HG03342 (cell line): ENCODE results near the gene AGRN.

Source experiments
- ATAC-seq: cut with Tn5 transposase; IDR thresholded peaks from one replicate; pipeline ENCODE4 v1.9.1; 2021; ENCODE audit warnings: mild to moderate bottlenecking, moderate library complexity; ENCODE audit not compliant: unreplicated experiment

AGRN gene

DNA sequence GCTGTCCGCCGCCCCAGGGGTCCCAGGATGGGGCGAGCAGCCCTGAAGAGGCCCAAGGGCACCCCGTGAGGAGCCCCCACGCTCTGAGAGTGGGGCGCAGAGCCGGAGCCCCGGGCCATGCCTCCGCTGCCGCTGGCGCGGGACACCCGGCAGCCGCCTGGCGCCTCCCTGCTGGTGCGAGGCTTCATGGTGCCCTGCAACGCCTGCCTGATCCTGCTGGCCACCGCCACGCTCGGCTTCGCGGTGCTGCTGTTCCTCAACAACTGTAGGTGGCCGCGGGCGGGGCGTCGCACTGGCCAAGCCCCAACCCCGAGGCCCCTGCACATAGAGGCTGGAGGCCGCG is 14.5 kb downstream of the AGRN start:
- ATAC-seq, result no peak

- ATAC-seq, result no peak
Observed at GRCh38 chr1:1035291-1035943, 15.5 kb downstream of the AGRN start.

DNA sequence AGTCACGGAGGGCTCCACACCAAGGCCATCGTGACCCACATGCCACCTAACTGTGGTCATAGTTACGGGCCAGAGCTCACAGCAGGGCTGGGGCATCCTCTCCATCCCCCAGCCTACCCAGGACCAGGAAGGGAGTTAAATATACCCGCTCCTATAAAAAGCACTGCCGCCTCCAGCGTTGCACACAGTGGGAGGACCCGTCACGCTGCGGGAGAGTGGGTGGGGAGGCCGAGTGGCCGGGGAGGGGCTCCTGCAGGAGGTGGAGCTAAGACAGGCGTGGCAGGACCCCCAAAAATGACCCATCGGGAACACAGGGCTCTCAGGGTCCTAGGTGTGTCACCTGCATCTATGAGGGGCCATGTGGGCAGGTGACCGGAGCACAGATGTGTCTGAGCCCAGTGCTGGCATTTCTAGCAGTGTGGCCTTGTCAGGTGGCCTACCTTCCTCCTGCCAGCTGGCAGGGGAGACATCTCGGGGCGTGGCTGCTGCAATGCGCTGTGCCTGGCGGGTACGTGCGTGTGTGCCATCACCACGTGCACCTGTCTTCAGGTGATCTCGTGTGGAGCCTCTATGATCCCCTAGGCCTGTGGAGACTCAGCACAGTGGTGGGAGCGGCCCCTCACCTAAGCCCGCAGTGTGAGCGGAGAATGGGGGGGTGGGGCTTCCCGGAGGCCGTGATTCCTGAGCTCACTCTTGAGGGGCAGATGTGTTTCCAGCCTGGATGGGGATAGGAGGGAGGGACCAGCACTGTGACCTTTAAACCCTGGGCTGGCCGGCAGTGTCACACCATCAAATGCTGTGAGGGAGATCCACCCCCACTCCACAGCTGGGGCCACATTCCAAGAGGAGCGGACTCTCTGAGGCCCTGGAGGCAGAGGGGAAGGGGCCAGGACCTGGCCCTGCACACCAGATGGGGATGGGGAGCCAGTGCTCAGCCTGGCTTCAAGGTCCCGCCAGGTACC is 17.7 kb downstream of the AGRN start:
- ATAC-seq, result no peak

- ATAC-seq, result peak; percentile 46
Observed at GRCh38 chr1:1038694-1039093, 18.8 kb downstream of the AGRN start.

DNA sequence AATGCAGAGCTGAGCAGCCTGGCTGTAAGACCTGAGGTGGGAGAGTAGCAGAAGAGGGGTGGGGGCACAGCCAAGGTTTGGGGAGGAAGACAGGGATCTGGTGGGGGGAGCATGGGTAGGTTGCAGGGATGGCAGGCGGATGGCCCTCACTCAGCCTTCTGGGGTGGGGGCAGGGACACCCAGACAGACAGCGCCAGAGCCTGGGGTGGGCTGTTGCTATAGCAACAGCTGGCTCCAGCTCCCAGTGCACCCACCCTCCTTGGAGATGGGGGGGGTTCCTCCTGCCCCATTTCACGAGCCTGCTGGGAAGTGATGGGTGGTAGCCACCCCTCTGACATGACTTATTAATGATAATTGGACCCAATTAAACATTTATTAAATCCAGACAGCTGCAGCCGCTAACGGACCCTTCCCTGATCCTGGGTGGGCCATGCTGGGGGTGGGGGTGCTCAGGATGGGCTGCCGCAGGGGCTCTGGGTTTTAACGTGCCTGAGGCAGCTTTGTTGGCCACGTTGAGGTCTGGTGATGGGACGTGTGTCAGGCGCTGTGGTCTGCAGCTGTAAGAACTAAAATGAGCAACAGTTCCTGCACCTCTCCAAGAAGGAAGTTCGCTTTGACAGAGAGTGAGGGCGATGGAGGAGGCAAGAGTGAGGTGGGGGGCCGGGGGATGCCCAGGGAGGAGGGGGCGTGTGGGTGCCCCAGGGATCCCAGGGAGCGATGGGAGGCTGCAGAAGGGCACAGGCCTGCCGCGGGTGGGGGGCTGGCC is 19.4 kb downstream of the AGRN start:
- ATAC-seq, result no peak

DNA sequence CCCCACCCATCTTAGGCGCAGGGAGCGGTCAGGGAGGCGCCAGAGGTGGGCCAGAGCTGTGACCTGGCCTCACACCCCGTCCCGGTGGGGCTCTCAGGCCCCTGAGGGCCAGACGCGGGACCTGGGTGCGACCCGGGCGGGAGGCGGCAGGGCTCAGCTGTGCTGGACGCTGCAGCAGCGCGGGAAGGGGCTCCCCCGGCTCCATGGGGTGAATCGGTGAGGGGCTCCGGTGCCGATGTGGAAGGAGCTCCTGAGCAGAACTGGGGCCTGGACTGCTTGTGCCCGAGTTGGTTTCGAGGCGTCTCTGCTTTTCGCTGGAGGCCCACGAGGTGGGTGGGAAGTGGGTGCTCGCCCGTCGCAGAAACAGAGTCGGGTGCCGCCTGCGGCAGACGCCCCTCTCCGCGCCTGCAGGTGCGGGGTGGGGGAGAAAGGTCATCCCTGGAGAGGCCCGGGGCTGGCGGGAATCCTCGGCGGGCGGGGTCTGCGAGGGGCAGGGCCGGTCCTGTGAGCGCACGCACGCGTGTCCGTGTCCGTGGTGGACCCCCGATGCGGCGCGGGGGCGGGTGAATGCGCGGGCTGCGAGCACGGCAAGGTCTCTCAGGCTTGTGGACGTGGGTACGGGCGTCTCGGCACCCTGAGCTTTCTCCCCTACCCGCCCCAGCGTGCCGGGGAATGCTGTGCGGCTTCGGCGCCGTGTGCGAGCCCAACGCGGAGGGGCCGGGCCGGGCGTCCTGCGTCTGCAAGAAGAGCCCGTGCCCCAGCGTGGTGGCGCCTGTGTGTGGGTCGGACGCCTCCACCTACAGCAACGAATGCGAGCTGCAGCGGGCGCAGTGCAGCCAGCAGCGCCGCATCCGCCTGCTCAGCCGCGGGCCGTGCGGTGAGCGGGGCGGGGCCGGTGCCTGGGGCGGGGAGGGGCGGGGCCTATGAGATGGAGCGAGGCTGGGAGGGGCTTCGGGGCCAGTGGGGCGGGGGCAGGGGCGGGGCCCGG is 20.4 kb downstream of the AGRN start:
- peak; percentile 38 for ATAC-seq

- ATAC-seq, result peak; percentile 12
Observed at GRCh38 chr1:1041092-1041523, 21.2 kb downstream of the AGRN start.

GRCh38 chr1:1041873-1042272 is 22.0 kb downstream of the AGRN start:
- ATAC-seq, result no peak

DNA sequence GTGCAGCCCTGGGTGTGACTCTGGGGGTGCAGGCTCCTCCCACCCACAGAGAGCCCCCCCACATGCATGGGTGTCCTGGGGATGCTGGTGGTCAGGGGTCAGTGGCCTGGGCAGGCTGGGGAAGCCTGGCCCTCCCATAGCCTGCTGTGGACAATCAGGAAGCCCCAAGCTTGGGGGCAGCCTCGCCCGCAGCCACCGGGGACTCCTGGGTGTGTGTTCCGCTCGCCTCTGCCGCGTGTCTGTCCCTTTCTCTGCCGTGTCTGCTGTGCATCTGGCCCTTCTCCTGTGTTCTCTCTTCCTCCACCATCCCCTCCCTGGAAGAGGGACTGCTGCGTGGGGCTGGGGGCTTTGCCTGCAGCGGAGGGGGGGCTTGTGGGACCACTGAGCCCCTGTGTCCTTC is 22.9 kb downstream of the AGRN start:
- no peak for ATAC-seq

GRCh38 chr1:1043411-1043810 is 23.5 kb downstream of the AGRN start:
- ATAC-seq, result no peak

DNA sequence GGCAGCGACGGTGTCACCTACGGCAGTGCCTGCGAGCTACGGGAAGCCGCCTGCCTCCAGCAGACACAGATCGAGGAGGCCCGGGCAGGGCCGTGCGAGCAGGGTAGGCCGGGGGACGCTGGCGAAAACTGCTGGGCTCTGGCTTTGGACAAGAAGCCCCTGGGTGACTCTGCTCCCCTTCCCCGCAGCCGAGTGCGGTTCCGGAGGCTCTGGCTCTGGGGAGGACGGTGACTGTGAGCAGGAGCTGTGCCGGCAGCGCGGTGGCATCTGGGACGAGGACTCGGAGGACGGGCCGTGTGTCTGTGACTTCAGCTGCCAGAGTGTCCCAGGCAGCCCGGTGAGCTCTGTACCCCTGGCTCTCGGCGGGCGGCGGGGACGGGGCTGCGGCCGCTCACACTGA is 24.0 kb downstream of the AGRN start:
- ATAC-seq, result no peak

DNA sequence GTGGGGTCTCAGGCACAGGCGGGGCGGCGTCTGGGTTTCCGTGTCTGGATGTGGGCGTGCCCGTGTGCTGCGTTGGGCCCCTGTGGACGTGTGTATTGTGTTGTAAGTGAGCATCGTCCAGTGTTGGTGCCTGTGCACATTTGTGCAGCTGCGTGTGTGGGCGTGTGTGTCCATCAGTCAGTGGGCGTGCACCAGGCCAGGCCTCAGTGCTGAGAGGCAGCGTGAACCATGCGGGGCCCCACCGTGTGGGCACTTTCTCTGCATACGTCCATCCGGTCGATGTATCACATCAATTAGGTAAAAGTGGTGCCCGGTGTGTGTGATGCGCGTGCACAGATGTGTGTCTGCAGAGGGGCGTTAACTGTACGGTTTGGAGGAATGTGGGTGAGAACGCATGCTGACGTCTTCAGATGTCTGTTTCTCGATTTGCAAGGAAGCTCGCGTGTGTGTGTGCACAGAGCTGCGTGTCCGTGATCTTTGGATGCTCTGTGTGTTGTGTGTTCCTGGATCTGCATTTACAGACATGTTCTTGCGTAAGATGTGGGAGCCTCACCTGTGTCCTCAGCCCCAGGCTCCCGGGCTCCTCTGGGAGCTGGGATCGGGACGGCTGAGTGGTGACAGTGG is 24.6 kb downstream of the AGRN start:
- no peak for ATAC-seq

DNA sequence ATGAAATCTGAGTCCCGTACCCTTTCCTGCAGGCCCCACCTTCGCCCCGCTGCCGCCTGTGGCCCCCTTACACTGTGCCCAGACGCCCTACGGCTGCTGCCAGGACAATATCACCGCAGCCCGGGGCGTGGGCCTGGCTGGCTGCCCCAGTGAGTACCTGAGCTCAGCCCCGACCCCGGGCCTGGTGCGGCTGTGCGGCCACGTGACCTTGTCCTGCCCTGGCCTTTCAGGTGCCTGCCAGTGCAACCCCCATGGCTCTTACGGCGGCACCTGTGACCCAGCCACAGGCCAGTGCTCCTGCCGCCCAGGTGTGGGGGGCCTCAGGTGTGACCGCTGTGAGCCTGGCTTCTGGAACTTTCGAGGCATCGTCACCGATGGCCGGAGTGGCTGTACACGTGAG is 25.2 kb downstream of the AGRN start:
- no peak for ATAC-seq

DNA sequence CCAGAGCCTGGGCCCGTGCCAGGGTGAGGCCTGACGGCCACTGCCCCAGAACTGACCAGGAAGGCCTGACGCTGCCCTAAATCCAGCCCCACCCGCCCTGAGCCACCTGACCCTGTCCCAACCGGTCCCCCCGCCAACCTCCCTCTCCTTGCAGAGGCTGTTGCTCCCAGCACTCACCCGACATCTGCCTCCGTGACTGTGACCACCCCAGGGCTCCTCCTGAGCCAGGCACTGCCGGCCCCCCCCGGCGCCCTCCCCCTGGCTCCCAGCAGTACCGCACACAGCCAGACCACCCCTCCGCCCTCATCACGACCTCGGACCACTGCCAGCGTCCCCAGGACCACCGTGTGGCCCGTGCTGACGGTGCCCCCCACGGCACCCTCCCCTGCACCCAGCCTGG is 26.3 kb downstream of the AGRN start:
- ATAC-seq, result no peak

DNA sequence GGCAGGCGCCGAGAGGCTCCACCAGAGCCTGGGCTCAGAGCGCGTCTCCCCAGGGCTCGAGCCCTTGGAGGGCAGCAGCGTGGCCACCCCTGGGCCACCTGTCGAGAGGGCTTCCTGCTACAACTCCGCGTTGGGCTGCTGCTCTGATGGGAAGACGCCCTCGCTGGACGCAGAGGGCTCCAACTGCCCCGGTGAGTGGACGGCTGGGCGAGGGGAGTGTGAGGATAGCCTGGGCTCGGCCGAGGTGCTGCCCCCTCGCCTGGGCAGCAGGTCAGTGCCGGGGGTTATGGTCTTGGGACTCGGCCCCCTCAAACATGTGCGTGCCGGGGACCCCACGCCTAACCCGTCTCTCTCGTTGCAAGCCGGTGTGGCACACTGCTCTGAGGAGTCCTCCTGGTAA is 26.8 kb downstream of the AGRN start:
- ATAC-seq, result no peak

GRCh38 chr1:1047407-1047806 is 27.5 kb downstream of the AGRN start:
- no peak for ATAC-seq

- ATAC-seq, result no peak
Observed at GRCh38 chr1:1047963-1048362, 28.0 kb downstream of the AGRN start.

DNA sequence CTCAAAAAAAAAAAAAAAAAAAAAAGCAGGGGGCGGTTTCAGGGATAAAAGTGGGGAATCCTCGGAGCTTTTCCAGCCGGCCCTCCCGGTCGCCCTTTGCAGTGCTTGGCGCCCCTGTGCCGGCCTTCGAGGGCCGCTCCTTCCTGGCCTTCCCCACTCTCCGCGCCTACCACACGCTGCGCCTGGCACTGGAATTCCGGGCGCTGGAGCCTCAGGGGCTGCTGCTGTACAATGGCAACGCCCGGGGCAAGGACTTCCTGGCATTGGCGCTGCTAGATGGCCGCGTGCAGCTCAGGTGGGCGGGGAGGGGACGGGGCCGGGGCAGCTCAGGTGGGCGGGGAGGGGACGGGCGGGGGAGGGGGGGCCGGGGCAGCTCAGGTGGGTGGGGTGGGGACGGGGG is 28.8 kb downstream of the AGRN start:
- no peak for ATAC-seq

DNA sequence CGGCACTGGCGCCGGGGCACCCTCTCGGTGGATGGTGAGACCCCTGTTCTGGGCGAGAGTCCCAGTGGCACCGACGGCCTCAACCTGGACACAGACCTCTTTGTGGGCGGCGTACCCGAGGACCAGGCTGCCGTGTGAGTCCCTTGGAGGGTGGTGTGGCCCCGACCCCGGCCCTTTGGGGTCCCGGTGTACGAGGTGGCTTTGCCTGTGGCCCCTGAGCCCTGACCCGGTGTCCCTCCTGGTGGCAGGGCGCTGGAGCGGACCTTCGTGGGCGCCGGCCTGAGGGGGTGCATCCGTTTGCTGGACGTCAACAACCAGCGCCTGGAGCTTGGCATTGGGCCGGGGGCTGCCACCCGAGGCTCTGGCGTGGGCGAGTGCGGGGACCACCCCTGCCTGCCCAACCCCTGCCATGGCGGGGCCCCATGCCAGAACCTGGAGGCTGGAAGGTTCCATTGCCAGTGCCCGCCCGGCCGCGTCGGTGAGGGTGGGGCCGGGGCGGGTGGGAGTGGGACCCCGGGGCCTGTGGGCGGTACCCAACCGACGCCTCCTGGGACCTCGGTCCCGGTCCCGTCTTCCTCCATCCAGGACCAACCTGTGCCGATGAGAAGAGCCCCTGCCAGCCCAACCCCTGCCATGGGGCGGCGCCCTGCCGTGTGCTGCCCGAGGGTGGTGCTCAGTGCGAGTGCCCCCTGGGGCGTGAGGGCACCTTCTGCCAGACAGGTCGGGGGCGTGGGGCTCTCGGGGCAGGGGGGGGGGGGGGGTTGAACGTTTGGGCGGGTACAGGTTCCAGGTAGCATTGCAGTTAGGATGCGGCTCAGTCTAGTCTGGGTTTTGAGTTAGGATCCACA is 29.6 kb downstream of the AGRN start:
- no peak for ATAC-seq
